ENCODE results near the gene NME8.
"Not testable (repeated sequence)": the region's sequence is repeated elsewhere in the genome, so short reads cannot be mapped to it uniquely, and the experiment has no call there.

NME8 gene, protein sequence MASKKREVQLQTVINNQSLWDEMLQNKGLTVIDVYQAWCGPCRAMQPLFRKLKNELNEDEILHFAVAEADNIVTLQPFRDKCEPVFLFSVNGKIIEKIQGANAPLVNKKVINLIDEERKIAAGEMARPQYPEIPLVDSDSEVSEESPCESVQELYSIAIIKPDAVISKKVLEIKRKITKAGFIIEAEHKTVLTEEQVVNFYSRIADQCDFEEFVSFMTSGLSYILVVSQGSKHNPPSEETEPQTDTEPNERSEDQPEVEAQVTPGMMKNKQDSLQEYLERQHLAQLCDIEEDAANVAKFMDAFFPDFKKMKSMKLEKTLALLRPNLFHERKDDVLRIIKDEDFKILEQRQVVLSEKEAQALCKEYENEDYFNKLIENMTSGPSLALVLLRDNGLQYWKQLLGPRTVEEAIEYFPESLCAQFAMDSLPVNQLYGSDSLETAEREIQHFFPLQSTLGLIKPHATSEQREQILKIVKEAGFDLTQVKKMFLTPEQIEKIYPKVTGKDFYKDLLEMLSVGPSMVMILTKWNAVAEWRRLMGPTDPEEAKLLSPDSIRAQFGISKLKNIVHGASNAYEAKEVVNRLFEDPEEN

DNA sequence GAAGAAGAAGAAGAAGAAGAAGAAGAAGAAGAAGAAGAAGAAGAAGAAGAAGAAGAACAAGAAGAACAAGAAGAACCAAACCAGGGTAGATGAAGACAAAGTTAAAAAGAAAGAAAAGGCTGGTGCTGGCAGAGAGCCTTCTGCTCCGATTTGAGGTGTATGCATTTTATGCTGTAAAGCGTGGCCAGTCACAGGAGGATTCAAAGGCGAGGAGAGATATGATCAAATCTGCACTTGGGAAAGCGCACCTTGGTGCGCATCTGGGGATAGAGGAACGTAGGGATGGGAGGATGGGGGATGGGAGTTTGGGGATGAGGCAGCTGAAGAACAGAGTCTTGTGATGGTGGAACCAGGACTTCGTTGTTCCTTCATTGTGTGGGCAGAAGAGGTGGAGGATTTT, at the start of gene NME8:
Gene NME8, plus strand, starts transcription at position 301 of the 400 bp plus-strand sequence. CDS start 1,670 bp downstream, outside the sequence.
- Histone ChIP-seq H3K9me3 (ENCODE audit: insufficient read depth, low read depth, low read length) (no peaks in the 10 kb centered on the region), H3K27me3 (ENCODE audit: insufficient read depth, low read length) (no peaks in the 10 kb centered on the region), H3K36me3 (ENCODE audit: insufficient read depth, low read depth, low read length) (no peaks in the 10 kb centered on the region), H3K4me3 (ENCODE audit: low read length) (no peak within 1 kb of the TSS), H3K9ac (ENCODE audit: low read depth, low read length) (no peak within 1 kb of the TSS), H3K4me1 (ENCODE audit: insufficient read depth, low read length) (no peaks in the 10 kb centered on the region), H3K27ac (ENCODE audit: low read length) (no peak within 1 kb of the TSS)

DNA sequence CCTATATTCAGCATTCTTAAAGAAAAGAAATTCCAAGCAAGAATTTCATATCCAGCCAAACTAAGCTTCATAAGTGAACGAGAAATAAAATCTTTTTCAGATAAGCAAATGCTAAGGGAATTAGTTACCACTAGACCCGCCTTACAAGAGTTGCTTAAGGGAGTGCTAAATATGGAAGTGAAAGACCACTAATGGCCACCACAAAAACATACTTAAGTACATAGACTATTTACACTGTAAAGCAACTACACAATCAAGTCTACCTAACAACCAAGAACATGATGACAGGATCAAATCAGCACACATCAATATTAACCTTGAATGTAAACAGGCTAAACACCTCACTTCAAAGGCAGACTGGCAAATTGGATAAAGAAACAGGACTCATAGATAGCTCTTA, 42.2 kb upstream of the NME8 start:
- no peaks in the 10 kb centered on the region for H3K9me3 ChIP-seq (ENCODE audit: insufficient read depth, low read depth, low read length)
- no peak overlapping the region for H3K4me3 ChIP-seq (ENCODE audit: low read length)
- no peak overlapping the region for H3K27ac ChIP-seq (ENCODE audit: low read length)
- no peaks in the 10 kb centered on the region for H3K4me1 ChIP-seq (ENCODE audit: insufficient read depth, low read length)
- no peaks in the 10 kb centered on the region for H3K27me3 ChIP-seq (ENCODE audit: insufficient read depth, low read length)
- no peak overlapping the region for H3K9ac ChIP-seq (ENCODE audit: low read depth, low read length)
- no peaks in the 10 kb centered on the region for H3K36me3 ChIP-seq (ENCODE audit: insufficient read depth, low read depth, low read length)

DNA sequence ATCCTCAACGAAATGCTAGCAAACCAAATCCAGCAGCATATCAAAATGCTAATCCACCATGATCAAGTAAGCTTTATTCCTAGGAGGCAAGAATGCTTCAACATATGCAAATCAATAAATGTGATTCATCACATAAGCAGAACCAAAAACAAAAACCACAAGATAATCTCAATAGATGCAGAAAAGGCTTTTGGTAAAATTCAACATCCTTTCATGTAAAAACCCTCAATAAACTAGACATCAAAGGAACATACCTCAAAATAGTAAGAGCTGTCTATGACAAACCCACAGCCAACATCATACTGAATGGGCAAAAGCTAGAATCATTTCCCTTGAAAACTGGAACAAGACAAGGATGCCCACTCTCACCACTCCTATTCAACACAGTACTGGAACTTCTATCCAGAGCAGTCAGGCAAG, 36.2 kb upstream of the NME8 start:
- not testable (repeated sequence) for H3K4me3 ChIP-seq (ENCODE audit: low read length); H3K9me3 ChIP-seq (ENCODE audit: insufficient read depth, low read depth, low read length); H3K27me3 ChIP-seq (ENCODE audit: insufficient read depth, low read length); H3K9ac ChIP-seq (ENCODE audit: low read depth, low read length); H3K4me1 ChIP-seq (ENCODE audit: insufficient read depth, low read length); H3K27ac ChIP-seq (ENCODE audit: low read length); H3K36me3 ChIP-seq (ENCODE audit: insufficient read depth, low read depth, low read length)

DNA sequence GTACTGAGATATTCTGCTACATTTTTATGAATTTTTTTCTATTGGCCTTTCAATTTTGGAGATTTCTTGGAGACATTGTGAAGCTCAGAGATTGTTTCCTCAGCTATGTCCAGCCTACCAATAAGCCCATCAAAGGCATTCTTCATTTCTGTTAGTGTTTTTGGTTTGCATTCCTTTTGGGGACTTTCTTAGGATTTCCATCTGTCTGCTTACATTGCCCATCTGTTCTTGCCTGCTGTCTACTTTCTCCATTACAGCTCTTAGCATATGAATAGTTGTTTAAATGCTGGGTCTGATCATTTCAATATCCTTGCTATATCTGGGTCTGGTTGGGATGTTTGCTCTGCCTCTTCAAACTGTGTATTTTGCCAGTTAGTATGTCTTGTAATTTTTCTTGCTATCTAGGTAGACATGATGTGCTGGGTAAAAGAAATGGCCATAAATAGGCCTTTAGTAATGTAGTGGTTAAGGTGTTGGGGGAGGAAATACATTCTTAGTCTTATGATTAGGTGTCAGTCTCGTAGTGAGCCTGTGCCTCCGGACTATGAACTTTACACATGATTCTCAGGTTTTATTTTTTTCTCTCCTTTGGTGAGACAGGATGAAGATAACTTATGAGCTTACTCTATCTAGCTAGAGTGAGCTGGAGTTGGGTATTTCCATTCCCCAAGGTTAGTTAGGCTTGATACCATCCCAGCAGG, 32.6 kb upstream of the NME8 start:
- Histone ChIP-seq H3K9me3 (ENCODE audit: insufficient read depth, low read depth, low read length) (peaks cover 3% of the 10 kb centered on the region; the same call in 1 of the 2 replicates), H3K36me3 (ENCODE audit: insufficient read depth, low read depth, low read length) (no peaks in the 10 kb centered on the region), H3K27me3 (ENCODE audit: insufficient read depth, low read length) (no peaks in the 10 kb centered on the region), H3K27ac (ENCODE audit: low read length) (no peak overlapping the region), H3K4me1 (ENCODE audit: insufficient read depth, low read length) (no peaks in the 10 kb centered on the region), H3K9ac (ENCODE audit: low read depth, low read length) (no peak overlapping the region), H3K4me3 (ENCODE audit: low read length) (no peak overlapping the region)

DNA sequence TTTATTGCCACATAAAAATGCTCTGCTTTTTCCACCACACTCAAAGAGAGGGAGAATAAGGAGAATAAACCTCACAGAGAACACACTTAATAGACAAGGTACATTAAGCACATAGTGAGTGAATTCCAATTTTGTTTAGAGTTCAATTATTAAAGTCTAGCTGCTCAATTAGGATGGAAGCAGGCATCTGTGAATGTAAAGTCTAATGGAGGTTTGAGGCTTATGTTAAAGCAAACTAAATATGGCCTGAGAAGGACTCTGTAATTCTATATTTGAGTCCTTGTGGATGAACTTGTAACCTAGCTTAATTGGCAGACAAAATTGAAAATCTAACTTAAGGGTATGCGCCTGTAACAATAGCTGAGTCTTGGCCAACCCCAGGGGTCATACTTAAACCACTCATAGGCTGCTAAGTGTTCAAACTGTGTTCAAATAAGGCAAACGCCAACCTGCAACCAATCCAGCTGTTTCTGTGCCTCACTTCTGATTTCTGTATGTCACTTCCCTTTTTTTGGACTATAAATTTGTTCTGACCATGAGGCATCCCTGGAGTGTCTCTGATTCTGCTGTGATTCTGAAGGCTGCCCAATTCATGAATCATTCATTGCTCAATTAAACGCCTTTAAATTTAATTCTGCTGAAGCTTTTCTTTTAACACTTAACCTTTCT, 31.3 kb upstream of the NME8 start:
- no peak overlapping the region for H3K9ac ChIP-seq (ENCODE audit: low read depth, low read length)
- H3K9me3 ChIP-seq (ENCODE audit: insufficient read depth, low read depth, low read length): peaks cover 3% of the 10 kb centered on the region; the same call in 1 of the 2 replicates
- no peaks in the 10 kb centered on the region for H3K27me3 ChIP-seq (ENCODE audit: insufficient read depth, low read length)
- no peak overlapping the region for H3K4me3 ChIP-seq (ENCODE audit: low read length)
- H3K4me1 ChIP-seq (ENCODE audit: insufficient read depth, low read length): no peaks in the 10 kb centered on the region
- no peaks in the 10 kb centered on the region for H3K36me3 ChIP-seq (ENCODE audit: insufficient read depth, low read depth, low read length)
- no peak overlapping the region for H3K27ac ChIP-seq (ENCODE audit: low read length)

DNA sequence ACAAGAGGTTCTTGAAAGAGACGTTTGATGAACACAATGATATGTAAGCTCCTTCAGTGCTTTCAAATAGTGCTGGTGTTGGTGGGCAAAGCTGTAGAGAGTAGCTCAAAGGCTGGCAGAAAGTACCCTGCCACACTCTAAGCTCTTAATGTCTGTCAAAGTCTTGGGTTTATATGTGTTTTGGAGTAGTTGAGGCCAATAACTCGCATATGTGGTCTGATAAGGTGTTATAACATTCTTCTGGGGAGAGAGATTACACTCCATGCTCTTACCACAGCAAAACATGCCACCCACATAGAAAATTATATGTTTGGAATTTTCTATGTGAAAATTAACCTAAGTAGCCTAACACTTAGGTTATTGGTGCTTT, 30.8 kb upstream of the NME8 start:
- H3K27ac ChIP-seq (ENCODE audit: low read length): no peak overlapping the region
- no peaks in the 10 kb centered on the region for H3K36me3 ChIP-seq (ENCODE audit: insufficient read depth, low read depth, low read length)
- H3K9me3 ChIP-seq (ENCODE audit: insufficient read depth, low read depth, low read length): peaks cover 3% of the 10 kb centered on the region; the same call in 1 of the 2 replicates
- H3K9ac ChIP-seq (ENCODE audit: low read depth, low read length): no peak overlapping the region
- H3K4me3 ChIP-seq (ENCODE audit: low read length): no peak overlapping the region
- no peaks in the 10 kb centered on the region for H3K27me3 ChIP-seq (ENCODE audit: insufficient read depth, low read length)
- no peaks in the 10 kb centered on the region for H3K4me1 ChIP-seq (ENCODE audit: insufficient read depth, low read length)

DNA sequence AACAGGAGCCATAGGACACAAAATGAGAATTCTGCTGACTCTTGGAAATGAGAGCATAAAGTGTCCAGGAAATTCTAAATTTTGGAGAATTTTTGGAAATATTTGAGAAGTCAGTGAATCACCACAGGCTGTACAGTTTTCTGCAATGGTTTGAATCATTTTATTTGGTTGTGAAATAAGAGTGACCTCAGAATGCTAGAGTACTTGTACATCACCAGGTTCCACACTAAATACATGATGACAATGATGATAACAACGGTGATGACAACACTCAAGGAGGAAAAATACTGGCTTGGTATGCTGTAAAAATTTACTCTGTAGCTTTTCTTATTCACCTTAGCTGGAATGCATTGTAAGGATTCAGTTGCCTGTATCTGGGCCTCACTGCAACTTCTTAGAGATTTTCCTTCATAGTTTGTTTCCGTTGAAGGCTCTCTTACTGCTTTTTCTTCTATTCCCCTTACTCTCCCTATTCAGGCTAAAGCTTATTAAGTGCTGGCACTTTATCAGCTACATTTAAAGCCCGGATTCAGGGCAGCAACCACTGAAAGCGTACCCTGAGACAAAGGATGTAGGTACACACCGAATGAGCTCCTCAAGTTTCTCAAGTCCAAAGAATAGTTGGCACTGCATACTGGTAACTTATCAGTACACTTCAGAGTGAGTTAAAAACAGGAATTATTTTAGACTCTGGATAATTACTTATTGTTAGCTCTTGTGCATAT, 30.2 kb upstream of the NME8 start:
- Histone ChIP-seq H3K9me3 (ENCODE audit: insufficient read depth, low read depth, low read length) (peaks cover under 1% of the 10 kb centered on the region; the same call in 1 of the 2 replicates), H3K9ac (ENCODE audit: low read depth, low read length) (no peak overlapping the region), H3K27me3 (ENCODE audit: insufficient read depth, low read length) (no peaks in the 10 kb centered on the region), H3K36me3 (ENCODE audit: insufficient read depth, low read depth, low read length) (no peaks in the 10 kb centered on the region), H3K27ac (ENCODE audit: low read length) (no peak overlapping the region), H3K4me3 (ENCODE audit: low read length) (no peak overlapping the region), H3K4me1 (ENCODE audit: insufficient read depth, low read length) (no peaks in the 10 kb centered on the region)

DNA sequence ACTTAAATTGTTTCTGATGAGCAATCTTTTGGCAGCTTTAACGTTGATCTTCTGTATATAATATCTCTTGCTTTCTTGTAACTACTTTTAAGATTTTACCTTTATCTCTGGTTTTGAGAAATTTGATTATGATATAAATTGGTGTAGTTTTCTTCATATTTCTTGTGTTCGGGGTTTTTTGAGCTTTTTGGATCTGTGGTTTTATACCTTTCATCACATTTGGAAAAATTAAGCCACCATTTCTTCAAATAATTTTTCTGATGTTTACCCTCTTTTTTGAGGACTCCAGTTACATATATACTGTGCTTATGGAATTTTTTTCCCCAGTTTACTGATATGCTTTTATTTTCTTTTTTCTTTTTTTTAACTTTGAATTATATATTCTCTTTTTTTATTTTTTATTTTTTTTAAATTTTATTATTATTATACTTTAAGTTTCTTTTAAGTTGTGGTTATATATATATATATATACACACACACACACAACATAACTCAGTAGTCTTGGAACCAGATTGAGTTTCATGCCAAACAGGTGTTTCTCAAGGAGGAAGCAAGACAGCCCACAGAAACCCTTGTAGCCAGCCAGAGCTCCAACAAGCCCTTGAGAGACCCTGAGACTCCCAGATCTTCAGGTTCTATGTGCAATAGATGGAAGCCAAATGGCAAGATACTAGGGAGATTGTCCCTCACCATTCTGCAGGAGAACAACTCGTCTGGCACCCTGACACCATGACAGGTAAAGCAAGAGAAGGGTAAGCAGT, 27.5 kb upstream of the NME8 start:
- H3K4me3 ChIP-seq (ENCODE audit: low read length): no peak overlapping the region
- no peak overlapping the region for H3K9ac ChIP-seq (ENCODE audit: low read depth, low read length)
- H3K36me3 ChIP-seq (ENCODE audit: insufficient read depth, low read depth, low read length): no peaks in the 10 kb centered on the region
- no peak overlapping the region for H3K27ac ChIP-seq (ENCODE audit: low read length)
- no peaks in the 10 kb centered on the region for H3K27me3 ChIP-seq (ENCODE audit: insufficient read depth, low read length)
- H3K4me1 ChIP-seq (ENCODE audit: insufficient read depth, low read length): no peaks in the 10 kb centered on the region
- no peaks in the 10 kb centered on the region for H3K9me3 ChIP-seq (ENCODE audit: insufficient read depth, low read depth, low read length)

GRCh38 chr7:37822946-37823345, 25.5 kb upstream of the NME8 start:
- Histone ChIP-seq H3K4me1 (ENCODE audit: insufficient read depth, low read length) (no peaks in the 10 kb centered on the region), H3K9me3 (ENCODE audit: insufficient read depth, low read depth, low read length) (no peaks in the 10 kb centered on the region), H3K9ac (ENCODE audit: low read depth, low read length) (no peak overlapping the region), H3K4me3 (ENCODE audit: low read length) (no peak overlapping the region), H3K27ac (ENCODE audit: low read length) (no peak overlapping the region), H3K27me3 (ENCODE audit: insufficient read depth, low read length) (no peaks in the 10 kb centered on the region), H3K36me3 (ENCODE audit: insufficient read depth, low read depth, low read length) (no peaks in the 10 kb centered on the region)

DNA sequence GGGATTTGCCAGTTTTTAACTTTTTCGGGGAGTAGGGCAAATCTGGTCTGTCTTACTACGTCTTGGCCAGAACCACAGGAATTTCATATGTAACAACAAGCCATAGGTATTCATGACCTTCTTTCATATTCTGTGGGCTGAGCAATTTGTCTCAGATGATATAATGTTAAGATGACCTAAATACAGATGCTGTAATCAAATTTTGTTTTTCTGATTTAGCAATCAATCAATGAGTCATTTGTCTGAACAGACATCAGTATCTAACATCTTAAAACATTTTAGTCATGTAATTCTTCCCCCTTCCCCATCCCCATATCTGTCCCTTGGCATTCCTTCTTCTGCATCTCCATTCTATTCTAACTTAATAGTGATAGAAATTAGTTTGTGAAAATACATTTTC, 24.8 kb upstream of the NME8 start:
- Histone ChIP-seq H3K27me3 (ENCODE audit: insufficient read depth, low read length) (no peaks in the 10 kb centered on the region), H3K4me3 (ENCODE audit: low read length) (no peak overlapping the region), H3K27ac (ENCODE audit: low read length) (no peak overlapping the region), H3K4me1 (ENCODE audit: insufficient read depth, low read length) (no peaks in the 10 kb centered on the region), H3K36me3 (ENCODE audit: insufficient read depth, low read depth, low read length) (no peaks in the 10 kb centered on the region), H3K9ac (ENCODE audit: low read depth, low read length) (no peak overlapping the region), H3K9me3 (ENCODE audit: insufficient read depth, low read depth, low read length) (no peaks in the 10 kb centered on the region)
